ENCODE results near the gene TMEM179.

- TF ChIP-seq EZH2phosphoT487 (IDR thresholded peaks at IDR 0.05; ENCODE audit: insufficient read depth, low read depth): no peak
- no peak for TF ChIP-seq EZH2 (IDR thresholded peaks at IDR 0.05; ENCODE audit: insufficient read depth, poor library complexity, severe bottlenecking)
Measured at GRCh38 chr14:104554088-104554607, 50.4 kb downstream of the TMEM179 start.

Measured in GM23248 (cell line).